Activated CD8-positive, alpha-beta T cell treated with anti-CD3 and anti-CD28 coated beads for 36 hours (primary cell): ENCODE measurements around the gene MYO10. TPM values are rescaled to one million over a fixed set of nuclear protein-coding genes. Genes with fewer than 3 reads are reported as not detected.

Experiments
- ATAC-seq: fragments of 200-7000 bp; cut with Tn5 transposase; one replicate; pipeline ENCODE4 v1.10.0; 2021; ENCODE audit warnings: mild to moderate bottlenecking, moderate library complexity
- CTCF ChIA-PET: fragments of 350-600 bp; sonication (Branson Sonifier 250); formaldehyde crosslinking; loops from one replicate; lab custom pipeline; 2021; ENCODE audit warnings: antibody characterized with exemption; lab: Charles Lee
- POLR2A ChIA-PET: fragments of 350-600 bp; sonication (Branson Sonifier 250); formaldehyde crosslinking; loops from one replicate; lab custom pipeline; 2021; ENCODE audit warnings: antibody characterized with exemption; lab: Charles Lee
- DNase-seq: peaks from one replicate; pipeline ENCODE4 v3.0.0-alpha.2; 2020
- H3K27ac Mint-ChIP-seq: one replicate; pipeline ENCODE4 v1.8.0; 2021; ENCODE audit warnings: mild to moderate bottlenecking, mixed read lengths
- H3K27me3 Mint-ChIP-seq: one replicate; pipeline ENCODE4 v1.8.0; 2021; ENCODE audit warnings: mixed read lengths
- H3K36me3 Mint-ChIP-seq: one replicate; pipeline ENCODE4 v1.8.0; 2021; ENCODE audit warnings: low read depth, mixed read lengths
- H3K4me1 Mint-ChIP-seq: one replicate; pipeline ENCODE4 v1.8.0; 2021; ENCODE audit warnings: low read depth, mixed read lengths
- H3K4me3 Mint-ChIP-seq: one replicate; pipeline ENCODE4 v1.8.0; 2021; ENCODE audit warnings: mild to moderate bottlenecking, moderate library complexity, mixed read lengths
- H3K9me3 Mint-ChIP-seq: one replicate; pipeline ENCODE4 v1.8.0; 2021; ENCODE audit warnings: mixed read lengths
- intact Hi-C: fragments of 100-400 bp; cut with micrococcal nuclease; formaldehyde crosslinking; loops from one replicate; pipeline ENCODE4 v1.10.0; 2022
- total RNA-seq, 2 experiments: library from RNA; stranded (reverse); gene quantifications; one replicate each; pipeline ENCODE4 v1.2.3, GENCODE V29; 2021
- TF ChIP-seq, protein P1 (sequence below): fragments of 200-600 bp; IDR thresholded peaks from one replicate; pipeline ENCODE4 v1.8.0; 2022; ENCODE audit warnings: antibody characterized with exemption, mild to moderate bottlenecking

Gene MYO10
- total RNA-seq, 2 experiments from 2014 or later: 0.09 TPM; not detected in 1

DNA sequence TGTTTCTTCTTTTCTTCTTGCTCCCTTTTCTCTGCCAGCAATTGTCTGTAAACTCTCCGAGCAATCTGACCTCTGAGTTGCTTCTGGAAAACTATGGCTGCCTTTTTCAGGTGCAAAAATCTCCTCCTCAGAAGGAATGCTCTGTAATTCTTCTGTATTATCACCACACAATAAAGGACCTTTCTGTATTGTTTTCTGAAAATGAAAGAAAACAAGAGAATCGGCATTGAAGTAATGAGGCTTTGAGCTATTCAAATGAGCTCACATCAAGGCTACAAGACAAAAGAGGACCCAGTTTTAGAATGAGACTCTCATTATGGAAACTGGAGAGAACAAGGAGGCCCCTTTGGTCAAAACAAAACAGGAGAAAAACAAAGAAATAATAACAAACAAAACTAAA is 233.1 kb downstream of the MYO10 start:
- H3K4me3 Mint-ChIP-seq: no peak overlapping the region
- CTCF ChIA-PET: no interaction called here
- no peak overlapping the region for H3K27ac Mint-ChIP-seq
- DNase-seq (no peak), ATAC-seq (no peak)
- H3K36me3 Mint-ChIP-seq: no peaks in the 10 kb centered on the region
- TF ChIP-seq, protein P1, sequence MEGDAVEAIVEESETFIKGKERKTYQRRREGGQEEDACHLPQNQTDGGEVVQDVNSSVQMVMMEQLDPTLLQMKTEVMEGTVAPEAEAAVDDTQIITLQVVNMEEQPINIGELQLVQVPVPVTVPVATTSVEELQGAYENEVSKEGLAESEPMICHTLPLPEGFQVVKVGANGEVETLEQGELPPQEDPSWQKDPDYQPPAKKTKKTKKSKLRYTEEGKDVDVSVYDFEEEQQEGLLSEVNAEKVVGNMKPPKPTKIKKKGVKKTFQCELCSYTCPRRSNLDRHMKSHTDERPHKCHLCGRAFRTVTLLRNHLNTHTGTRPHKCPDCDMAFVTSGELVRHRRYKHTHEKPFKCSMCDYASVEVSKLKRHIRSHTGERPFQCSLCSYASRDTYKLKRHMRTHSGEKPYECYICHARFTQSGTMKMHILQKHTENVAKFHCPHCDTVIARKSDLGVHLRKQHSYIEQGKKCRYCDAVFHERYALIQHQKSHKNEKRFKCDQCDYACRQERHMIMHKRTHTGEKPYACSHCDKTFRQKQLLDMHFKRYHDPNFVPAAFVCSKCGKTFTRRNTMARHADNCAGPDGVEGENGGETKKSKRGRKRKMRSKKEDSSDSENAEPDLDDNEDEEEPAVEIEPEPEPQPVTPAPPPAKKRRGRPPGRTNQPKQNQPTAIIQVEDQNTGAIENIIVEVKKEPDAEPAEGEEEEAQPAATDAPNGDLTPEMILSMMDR: no peak
- POLR2A ChIA-PET: no interaction called here
- H3K4me1 Mint-ChIP-seq: no peaks in the 10 kb centered on the region
- no peaks in the 10 kb centered on the region for H3K9me3 Mint-ChIP-seq
- intact Hi-C loops: no loop called here
- H3K27me3 Mint-ChIP-seq: peaks cover 1% of the 10 kb centered on the region

DNA sequence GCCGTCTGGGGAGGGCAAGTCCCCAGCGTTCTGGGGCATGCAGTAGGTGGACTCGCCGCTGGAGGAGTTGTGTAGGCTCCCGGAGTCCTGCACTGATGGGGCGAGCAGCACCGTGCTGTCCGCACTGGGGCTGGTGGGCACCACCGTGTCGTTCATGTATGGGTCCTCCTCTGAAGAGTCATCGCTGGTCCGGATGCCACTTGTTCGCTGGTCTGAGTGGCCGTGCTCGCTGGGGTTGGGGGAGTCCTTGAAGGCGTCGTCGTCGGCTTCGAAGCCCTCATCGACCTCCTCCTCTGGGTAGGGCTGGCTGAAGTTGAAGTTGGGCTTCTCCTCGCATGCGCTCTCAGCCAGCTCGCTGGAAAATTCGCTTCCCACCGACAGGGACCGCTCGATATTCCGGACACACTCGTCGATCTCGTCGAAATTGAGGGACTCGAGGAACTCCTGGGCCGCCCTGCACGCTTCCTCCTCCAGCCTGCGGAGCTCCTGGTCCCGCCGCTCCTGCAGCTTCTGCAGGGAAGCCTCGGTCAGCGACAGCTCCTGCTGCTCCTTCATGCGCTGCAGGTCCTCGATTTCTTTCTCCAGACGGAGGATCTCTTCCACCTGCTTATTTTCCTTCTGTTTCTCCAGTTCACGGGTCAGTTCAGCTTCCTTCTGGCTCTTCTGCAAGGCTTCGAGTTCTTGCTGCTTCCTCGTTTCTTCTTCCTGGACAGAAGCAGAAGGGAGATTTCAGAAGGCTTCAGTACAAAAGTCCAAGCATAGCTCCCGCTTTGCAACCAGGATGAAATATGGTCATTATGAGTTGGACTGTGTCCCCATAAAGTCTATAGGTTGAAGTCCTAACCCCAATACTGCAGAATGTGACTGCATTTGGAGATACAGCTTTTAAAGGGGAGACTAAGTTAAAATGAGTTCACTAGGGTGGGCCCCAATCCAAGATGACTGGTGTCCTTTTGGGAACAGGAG is 234.7 kb downstream of the MYO10 start:
- Mint-ChIP-seq H3K9me3 (no peaks in the 10 kb centered on the region), H3K27me3 (no peaks in the 10 kb centered on the region), H3K4me3 (no peak overlapping the region), H3K27ac (no peak overlapping the region), H3K36me3 (no peaks in the 10 kb centered on the region), H3K4me1 (no peaks in the 10 kb centered on the region)
- DNase-seq (no peak), ATAC-seq (no peak)
- TF ChIP-seq, protein P1: no peak
- ChIA-PET POLR2A (no interaction called here), CTCF (no interaction called here)
- intact Hi-C loops: no loop called here

DNA sequence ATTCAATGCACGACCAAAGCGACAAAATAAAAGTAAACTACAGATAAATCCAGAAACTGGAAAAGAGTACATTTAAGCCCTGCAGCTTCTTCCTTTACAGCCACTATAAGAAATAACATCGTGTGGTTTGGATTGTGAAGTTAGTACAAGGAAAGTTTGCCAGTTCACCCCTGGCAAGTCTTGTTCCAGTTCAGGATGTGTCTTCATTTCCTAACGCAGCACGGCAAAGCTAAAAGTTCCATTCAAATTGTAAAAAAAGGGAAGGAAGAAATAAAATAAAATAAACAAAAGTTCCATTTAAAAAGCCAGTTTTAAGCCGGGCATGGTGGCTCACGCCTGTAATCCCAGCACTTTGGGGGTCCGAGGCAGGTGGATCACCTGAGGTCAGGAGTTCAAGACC is 236.0 kb downstream of the MYO10 start:
- POLR2A ChIA-PET: no interaction called here
- ATAC-seq (no peak), DNase-seq (no peak)
- H3K27ac Mint-ChIP-seq: no peak overlapping the region
- TF ChIP-seq, protein P1: no peak
- no peak overlapping the region for H3K4me3 Mint-ChIP-seq
- H3K9me3 Mint-ChIP-seq: no peaks in the 10 kb centered on the region
- CTCF ChIA-PET: interaction anchor here (1.8 kb wide), 1 partner anchor 9 kb away, joined by 5 read pairs; no protein-coding TSS in a partner anchor
- intact Hi-C loops: no loop called here
- H3K27me3 Mint-ChIP-seq: no peaks in the 10 kb centered on the region
- no peaks in the 10 kb centered on the region for H3K36me3 Mint-ChIP-seq
- no peaks in the 10 kb centered on the region for H3K4me1 Mint-ChIP-seq

DNA sequence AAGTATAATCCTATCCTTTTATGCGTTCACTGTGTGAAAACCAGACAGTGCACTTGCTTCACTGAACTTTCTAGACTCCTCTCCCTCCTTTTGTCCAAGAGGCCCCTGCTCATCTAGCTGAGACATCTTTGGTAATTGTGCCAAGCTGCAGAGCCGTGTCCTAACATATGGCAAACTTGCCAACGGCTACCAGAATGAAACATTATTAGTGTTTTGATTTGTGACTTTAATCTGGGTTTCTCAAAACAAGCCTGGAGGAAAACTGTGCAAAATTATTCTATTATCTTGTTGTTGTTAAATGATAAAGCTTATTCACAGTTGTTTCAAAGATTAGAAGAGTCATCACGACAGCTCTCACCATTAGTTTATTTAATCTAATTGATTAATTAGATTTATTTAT is 240.3 kb downstream of the MYO10 start:
- H3K27ac Mint-ChIP-seq: no peak overlapping the region
- no peak for DNase-seq
- TF ChIP-seq, protein P1: no peak
- intact Hi-C loops: no loop called here
- H3K4me1 Mint-ChIP-seq: no peaks in the 10 kb centered on the region
- POLR2A ChIA-PET: interaction anchor here (0.5 kb wide), 1 partner anchor 94 kb away, joined by 3 read pairs; no protein-coding TSS in a partner anchor
- no peak for ATAC-seq
- no peaks in the 10 kb centered on the region for H3K36me3 Mint-ChIP-seq
- no peaks in the 10 kb centered on the region for H3K27me3 Mint-ChIP-seq
- H3K9me3 Mint-ChIP-seq: no peaks in the 10 kb centered on the region
- H3K4me3 Mint-ChIP-seq: no peak overlapping the region
- CTCF ChIA-PET: no interaction called here

DNA sequence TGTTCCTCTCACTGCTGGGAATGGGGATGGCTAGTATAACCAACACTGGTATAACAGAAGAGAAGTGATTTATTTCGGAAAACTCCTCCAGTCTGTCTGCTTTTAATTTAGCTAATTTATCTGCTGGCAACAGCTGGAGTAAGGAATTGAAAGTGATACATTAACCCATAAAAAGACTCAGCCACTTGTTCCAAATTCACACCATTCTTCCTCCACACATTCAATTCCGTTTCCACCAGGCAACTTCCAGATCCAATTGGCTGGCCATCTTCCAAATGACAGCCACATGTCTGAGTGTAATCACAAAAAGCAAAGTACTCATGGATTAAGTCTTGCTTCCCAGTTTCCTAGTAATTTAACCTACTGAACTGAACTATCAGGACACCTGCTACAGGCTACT is 242.2 kb downstream of the MYO10 start:
- Mint-ChIP-seq H3K4me3 (no peak overlapping the region), H3K27me3 (no peaks in the 10 kb centered on the region), H3K4me1 (no peaks in the 10 kb centered on the region), H3K9me3 (no peaks in the 10 kb centered on the region), H3K27ac (no peak overlapping the region), H3K36me3 (no peaks in the 10 kb centered on the region)
- DNase-seq (no peak), ATAC-seq (no peak)
- ChIA-PET POLR2A (no interaction called here), CTCF (no interaction called here)
- intact Hi-C loops: no loop called here
- TF ChIP-seq, protein P1: no peak
